IPS-15b (cell line): ENCODE data around the gene GAPVD1.
"Not testable (repeated sequence)": the region's sequence is repeated elsewhere in the genome, so short reads cannot be mapped to it uniquely, and the experiment has no call there.

Source experiments
- H3K27me3 ChIP-seq: one replicate; pipeline ENCODE4 v1.6.1; 2013; ENCODE audit warnings: low read length; ENCODE audit not compliant: control insufficient read depth, insufficient read depth
- H3K36me3 ChIP-seq: one replicate; pipeline ENCODE4 v1.6.1; 2013; ENCODE audit warnings: low read length; ENCODE audit not compliant: control insufficient read depth, insufficient read depth
- H3K4me1 ChIP-seq: one replicate; pipeline ENCODE4 v1.6.1; 2013; ENCODE audit warnings: mild to moderate bottlenecking, low read length; ENCODE audit not compliant: control insufficient read depth, insufficient read depth
- H3K4me3 ChIP-seq: one replicate; pipeline ENCODE4 v1.5.1; 2013; ENCODE audit warnings: low read depth, low read length
- H3K9ac ChIP-seq: one replicate; pipeline ENCODE4 v1.6.1; 2013; ENCODE audit warnings: low read depth, mild to moderate bottlenecking, low read length
- H3K9me3 ChIP-seq: one replicate; pipeline ENCODE4 v1.6.1; 2013; ENCODE audit warnings: mild to moderate bottlenecking, low read length; ENCODE audit not compliant: control insufficient read depth, insufficient read depth

Gene GAPVD1

DNA sequence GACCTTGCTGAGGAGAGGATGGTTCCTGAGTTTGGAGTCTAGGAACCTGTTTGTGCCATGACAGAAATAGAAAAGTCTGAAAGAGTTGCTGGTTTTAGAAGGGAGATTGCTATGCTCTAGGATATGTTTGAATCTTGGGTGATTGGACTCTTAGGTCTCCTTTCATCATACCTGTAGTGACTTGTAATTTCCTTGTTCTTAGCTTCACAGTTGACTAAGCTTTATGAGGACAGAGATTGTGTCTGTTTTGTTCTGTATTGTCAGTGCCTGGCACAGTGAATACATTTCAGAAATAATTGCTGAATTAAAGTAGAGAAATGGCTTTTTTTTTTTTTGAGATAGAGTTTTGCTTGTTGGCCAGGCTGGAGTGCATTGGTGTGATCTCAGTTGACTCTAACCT, 31.5 kb downstream of the GAPVD1 start:
- H3K9ac ChIP-seq: no peak overlapping the region
- no peaks in the 10 kb centered on the region for H3K27me3 ChIP-seq
- no peaks in the 10 kb centered on the region for H3K4me1 ChIP-seq
- H3K9me3 ChIP-seq: no peaks in the 10 kb centered on the region
- H3K36me3 ChIP-seq: no peaks in the 10 kb centered on the region
- H3K4me3 ChIP-seq: no peak overlapping the region

DNA sequence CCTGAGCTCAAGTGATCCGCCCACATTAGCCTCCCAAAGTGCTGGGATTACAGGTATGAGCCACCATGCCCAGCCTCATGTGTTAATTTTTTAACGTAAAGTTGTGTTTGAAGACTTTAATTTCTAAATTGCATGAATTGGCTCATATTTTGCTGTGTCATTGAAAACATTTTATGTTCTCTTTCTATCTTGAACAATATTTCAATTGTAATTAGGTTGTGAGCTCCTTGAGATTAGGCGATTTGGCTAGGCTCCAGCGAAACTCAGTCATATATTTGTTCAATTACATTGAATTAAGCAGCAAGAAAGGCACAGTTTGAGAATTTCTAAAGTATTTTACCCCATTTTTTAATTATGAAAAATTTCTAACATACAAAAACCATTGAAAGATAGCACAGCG, 34.0 kb downstream of the GAPVD1 start:
- H3K36me3 ChIP-seq: no peaks in the 10 kb centered on the region
- no peaks in the 10 kb centered on the region for H3K9me3 ChIP-seq
- no peak overlapping the region for H3K4me3 ChIP-seq
- no peaks in the 10 kb centered on the region for H3K4me1 ChIP-seq
- H3K27me3 ChIP-seq: no peaks in the 10 kb centered on the region
- no peak overlapping the region for H3K9ac ChIP-seq

DNA sequence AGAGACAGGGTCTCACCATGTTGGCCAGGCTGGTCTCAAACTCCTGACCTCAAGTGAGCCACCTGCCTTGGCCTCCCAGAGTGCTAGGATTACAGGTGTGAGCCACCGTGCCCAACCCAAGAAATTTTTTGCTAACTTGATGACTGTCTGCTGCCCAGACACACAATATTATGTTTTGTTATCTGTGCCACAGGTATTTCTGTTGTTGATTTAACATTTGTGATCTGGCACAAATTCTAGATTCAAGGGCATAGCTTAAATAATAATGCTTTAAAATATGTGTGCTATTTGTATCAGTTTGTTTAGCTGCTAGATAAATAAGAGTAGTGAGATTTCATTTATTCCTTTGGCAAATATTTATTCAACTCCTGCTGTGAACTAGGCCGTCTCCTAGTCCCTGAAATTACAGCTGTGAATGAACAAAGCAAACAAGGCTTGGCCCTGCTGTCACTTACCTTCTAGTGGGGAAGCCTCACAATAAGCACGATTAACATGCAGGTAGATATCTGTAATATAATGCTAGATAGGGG, 35.3 kb downstream of the GAPVD1 start:
- H3K27me3 ChIP-seq: no peaks in the 10 kb centered on the region
- no peaks in the 10 kb centered on the region for H3K9me3 ChIP-seq
- no peaks in the 10 kb centered on the region for H3K4me1 ChIP-seq
- H3K4me3 ChIP-seq: no peak overlapping the region
- H3K36me3 ChIP-seq: peaks cover 3% of the 10 kb centered on the region
- no peak overlapping the region for H3K9ac ChIP-seq

DNA sequence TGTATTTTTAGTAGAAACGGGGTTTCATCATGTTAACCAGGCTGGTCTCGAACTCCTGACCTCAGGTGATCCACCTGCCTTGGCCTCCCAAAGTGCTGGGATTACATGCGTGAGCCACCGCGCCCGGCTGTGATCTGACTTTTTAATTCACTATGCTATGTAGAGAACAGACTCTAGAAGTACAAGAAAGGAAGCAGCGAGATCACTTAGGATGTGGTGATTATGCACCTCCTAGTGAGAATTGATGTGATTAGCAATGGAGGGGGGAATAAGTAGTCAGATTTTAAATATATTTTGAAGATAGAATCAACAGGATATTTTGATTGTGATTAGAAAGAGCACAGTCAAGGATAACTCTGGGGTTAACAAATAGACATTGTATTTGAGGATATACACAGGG, 36.3 kb downstream of the GAPVD1 start:
- Histone ChIP-seq H3K9ac (no peak overlapping the region), H3K36me3 (peaks cover 3% of the 10 kb centered on the region), H3K9me3 (no peaks in the 10 kb centered on the region), H3K4me1 (no peaks in the 10 kb centered on the region), H3K4me3 (no peak overlapping the region), H3K27me3 (no peaks in the 10 kb centered on the region)

DNA sequence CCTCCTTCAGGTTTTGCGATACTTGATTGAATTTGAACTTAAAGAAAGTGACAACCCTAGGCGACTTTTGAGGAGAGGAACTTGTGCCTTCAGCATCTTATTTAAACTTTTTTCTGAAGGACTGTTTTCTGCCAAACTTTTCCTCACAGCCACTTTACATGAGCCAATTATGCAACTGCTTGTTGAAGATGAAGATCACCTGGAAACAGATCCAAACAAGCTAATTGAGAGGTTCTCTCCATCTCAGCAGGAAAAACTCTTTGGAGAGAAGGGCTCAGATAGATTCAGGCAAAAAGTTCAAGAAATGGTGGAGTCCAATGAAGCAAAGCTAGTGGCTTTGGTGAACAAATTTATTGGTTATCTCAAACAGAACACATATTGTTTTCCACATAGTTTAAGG, 40.6 kb downstream of the GAPVD1 start:
- H3K4me3 ChIP-seq: no peak overlapping the region
- no peaks in the 10 kb centered on the region for H3K4me1 ChIP-seq
- no peaks in the 10 kb centered on the region for H3K27me3 ChIP-seq
- no peaks in the 10 kb centered on the region for H3K9me3 ChIP-seq
- peaks cover 9% of the 10 kb centered on the region for H3K36me3 ChIP-seq
- H3K9ac ChIP-seq: no peak overlapping the region

DNA sequence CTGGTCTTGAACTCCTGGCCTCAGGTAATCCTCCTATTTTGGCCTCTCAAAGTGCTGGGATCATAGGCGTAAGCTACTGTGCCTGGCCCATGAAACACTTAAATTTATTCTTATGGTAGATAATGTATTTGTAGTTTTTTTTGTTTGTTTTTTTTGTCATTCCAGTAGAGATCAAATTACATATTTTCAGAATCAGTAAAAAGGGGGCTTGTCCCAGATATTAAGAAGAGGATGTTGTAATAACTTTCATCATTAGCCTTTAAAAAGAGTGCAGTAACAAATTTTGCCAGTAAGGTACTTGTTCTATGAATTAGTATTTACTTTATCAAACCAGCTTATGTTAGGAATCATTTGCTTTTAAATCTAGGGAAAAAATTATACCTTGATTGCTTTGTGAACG, 42.6 kb downstream of the GAPVD1 start:
- H3K9me3 ChIP-seq: no peaks in the 10 kb centered on the region
- no peaks in the 10 kb centered on the region for H3K4me1 ChIP-seq
- no peak overlapping the region for H3K9ac ChIP-seq
- H3K27me3 ChIP-seq: no peaks in the 10 kb centered on the region
- H3K4me3 ChIP-seq: no peak overlapping the region
- peaks cover 12% of the 10 kb centered on the region for H3K36me3 ChIP-seq

DNA sequence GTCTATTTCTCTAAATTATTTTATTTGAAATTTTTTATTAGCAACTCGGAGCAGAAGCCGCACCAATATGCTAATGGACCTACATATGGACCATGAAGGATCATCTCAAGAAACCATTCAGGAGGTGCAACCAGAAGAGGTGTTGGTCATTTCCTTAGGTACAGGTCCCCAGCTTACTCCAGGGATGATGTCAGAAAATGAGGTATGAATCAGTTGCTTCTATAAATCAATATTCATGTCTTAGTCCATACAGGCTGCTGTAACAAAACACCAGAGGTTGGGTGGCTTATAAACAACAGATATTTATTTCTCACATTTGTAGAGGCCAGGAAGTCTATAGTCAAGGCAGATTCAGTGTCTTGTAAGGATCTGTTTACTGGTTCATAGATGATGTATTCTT, 50.8 kb downstream of the GAPVD1 start:
- H3K36me3 ChIP-seq: peaks cover 17% of the 10 kb centered on the region
- H3K4me3 ChIP-seq: no peak overlapping the region
- H3K9ac ChIP-seq: no peak overlapping the region
- H3K27me3 ChIP-seq: no peaks in the 10 kb centered on the region
- H3K9me3 ChIP-seq: no peaks in the 10 kb centered on the region
- no peaks in the 10 kb centered on the region for H3K4me1 ChIP-seq

DNA sequence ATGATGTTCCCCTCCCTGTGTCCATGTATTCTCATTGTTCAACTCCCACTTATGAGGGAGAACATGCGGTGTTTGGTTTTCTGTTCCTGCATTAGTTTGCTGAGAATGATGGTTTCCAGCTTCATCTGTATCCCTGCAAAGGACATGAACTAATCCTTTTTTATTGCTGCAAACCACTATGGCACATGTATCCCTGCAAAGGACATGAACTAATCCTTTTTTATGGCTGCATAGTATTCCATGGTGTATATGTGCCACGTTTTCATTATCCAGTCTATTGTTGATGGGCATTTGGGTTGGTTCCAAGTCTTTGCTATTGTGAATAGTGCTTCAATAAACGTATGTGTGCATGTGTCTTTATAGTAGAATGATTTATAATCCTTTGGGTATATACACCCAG, 54.7 kb downstream of the GAPVD1 start:
- H3K9ac ChIP-seq, H3K4me3 ChIP-seq, H3K9me3 ChIP-seq, H3K27me3 ChIP-seq, H3K4me1 ChIP-seq: not testable (repeated sequence)
- peaks cover 19% of the 10 kb centered on the region for H3K36me3 ChIP-seq

DNA sequence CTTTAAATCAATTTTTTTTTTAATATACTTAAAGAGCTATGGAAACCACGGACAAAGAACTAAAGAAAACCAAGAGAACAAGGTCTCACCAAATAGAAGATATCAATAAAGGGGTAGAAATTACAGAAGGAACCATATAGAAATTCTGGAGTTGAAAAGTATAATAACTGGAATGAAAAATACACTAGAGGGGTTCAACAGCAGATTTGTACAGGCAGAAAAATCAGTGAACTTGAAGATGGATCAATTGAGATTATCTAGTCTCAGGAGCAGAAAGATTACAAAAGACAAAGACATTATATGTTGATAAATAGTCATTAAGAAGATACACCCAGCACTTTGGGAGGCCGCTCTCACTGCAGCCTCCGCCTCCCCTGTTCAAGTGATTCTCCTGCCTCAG, 56.1 kb downstream of the GAPVD1 start:
- no peaks in the 10 kb centered on the region for H3K9me3 ChIP-seq
- no peaks in the 10 kb centered on the region for H3K27me3 ChIP-seq
- H3K4me1 ChIP-seq: no peaks in the 10 kb centered on the region
- H3K9ac ChIP-seq: no peak overlapping the region
- H3K36me3 ChIP-seq: peaks cover 13% of the 10 kb centered on the region
- H3K4me3 ChIP-seq: no peak overlapping the region

DNA sequence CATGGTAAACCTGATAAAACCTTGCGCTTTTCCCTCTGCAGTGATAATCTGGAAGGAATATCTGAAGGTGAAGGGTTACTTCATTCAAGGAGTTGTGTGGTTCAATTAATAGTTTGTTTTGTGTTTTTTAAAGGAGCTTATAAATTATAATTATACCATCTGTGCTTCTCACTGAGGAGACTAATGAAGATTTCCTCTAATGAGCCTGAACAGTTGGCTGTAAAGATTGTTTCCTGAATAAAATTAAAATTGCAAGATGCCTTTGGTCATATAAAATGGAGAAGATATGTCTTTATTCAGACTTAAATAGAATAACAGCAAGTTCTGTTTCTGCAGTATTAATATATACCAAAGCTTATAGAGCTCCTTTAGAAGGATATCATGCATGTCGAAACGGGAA, 59.9 kb downstream of the GAPVD1 start:
- H3K36me3 ChIP-seq: peaks cover 5% of the 10 kb centered on the region
- H3K4me1 ChIP-seq: no peaks in the 10 kb centered on the region
- H3K27me3 ChIP-seq: no peaks in the 10 kb centered on the region
- no peak overlapping the region for H3K9ac ChIP-seq
- no peaks in the 10 kb centered on the region for H3K9me3 ChIP-seq
- no peak overlapping the region for H3K4me3 ChIP-seq

DNA sequence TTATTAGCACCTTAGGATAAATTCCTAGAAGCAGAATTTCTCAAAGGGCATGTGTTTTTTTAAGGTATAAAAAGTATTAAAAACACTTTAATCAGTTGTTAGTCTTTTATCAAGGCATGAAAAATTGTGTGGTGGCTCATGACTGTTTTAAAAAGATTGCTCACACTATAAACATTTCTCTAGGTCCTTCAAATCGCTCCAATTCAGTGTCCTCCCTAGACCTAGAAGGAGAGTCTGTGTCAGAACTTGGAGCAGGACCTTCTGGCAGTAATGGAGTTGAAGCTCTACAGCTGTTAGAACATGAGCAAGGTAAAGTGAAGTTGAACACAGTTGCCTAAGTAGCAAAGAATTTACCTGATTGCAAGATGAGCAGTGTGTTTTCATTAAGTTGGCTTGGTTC, 62.0 kb downstream of the GAPVD1 start:
- H3K9ac ChIP-seq: no peak overlapping the region
- no peaks in the 10 kb centered on the region for H3K27me3 ChIP-seq
- H3K9me3 ChIP-seq: no peaks in the 10 kb centered on the region
- H3K36me3 ChIP-seq: peaks cover 8% of the 10 kb centered on the region
- H3K4me1 ChIP-seq: no peaks in the 10 kb centered on the region
- no peak overlapping the region for H3K4me3 ChIP-seq

DNA sequence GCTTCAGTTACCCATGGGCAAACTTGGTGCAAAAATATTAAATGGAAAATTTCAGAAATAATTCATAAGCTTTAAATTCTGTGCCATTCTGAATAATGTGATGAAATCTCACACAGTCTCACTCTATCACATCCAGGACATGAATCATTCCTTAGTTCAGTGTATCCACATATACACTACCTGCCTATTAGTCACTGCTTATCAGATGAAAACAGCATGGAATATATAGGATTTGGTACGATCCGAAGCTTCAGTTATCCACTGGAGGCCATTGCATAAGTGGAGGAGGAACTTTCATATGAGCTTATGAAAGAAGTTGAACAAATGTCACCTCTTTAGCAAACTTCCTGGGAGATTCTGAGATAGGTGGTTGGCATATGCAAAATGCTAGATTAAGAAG, 64.2 kb downstream of the GAPVD1 start:
- no peak overlapping the region for H3K9ac ChIP-seq
- H3K4me3 ChIP-seq: no peak overlapping the region
- no peaks in the 10 kb centered on the region for H3K4me1 ChIP-seq
- H3K27me3 ChIP-seq: no peaks in the 10 kb centered on the region
- H3K9me3 ChIP-seq: no peaks in the 10 kb centered on the region
- H3K36me3 ChIP-seq: peaks cover 16% of the 10 kb centered on the region

DNA sequence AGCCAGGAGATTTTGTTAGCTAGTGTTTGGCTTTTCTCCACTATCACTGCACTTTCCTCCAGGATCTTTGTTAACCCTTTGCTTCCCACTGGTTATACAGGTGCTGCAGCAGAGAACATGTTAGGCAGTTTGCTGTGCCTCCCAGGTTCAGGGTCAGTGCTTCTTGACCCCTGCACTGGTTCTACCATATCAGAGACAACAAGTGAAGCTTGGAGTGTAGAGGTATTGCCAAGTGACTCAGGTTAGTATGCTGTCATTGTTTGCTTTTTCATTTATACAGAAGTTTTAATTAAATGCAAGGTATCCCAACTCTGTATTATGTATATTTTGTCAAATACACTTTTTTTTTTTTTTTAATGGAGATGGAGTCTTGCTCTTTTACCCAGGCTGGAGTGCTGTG, 68.4 kb downstream of the GAPVD1 start:
- Histone ChIP-seq H3K4me1 (no peaks in the 10 kb centered on the region), H3K9ac (no peak overlapping the region), H3K4me3 (no peak overlapping the region), H3K27me3 (no peaks in the 10 kb centered on the region), H3K36me3 (peaks cover 22% of the 10 kb centered on the region), H3K9me3 (no peaks in the 10 kb centered on the region)
